Uterus (tissue), 2 donors: Measurements from ENCODE around the gene ELF5.

Source experiments
- CTCF ChIP-seq, 4 experiments: fragments of 200-600 bp in 2 of 4; fragments of 450-650 bp in 2 of 4; sonication (generic) in 2 of 4; IDR thresholded peaks; one replicate each; pipeline ENCODE4 v1.5.1; 2016 to 2019; ENCODE audit warnings: antibody characterized with exemption in 4 of 4, mild to moderate bottlenecking in 2 of 4, moderate library complexity in 1 of 4
- POLR2A ChIP-seq, 2 donors: fragments of 450-650 bp; IDR thresholded peaks; one replicate each; pipeline ENCODE4 v1.6.1; 2016; ENCODE audit warnings: antibody characterized with exemption in 2 of 2, mild to moderate bottlenecking in 1 of 2, moderate library complexity in 1 of 2

GRCh38 chr11:34524696-34525095, 11.1 kb upstream of the ELF5 start:
- no peak for TF ChIP-seq CTCF (IDR thresholded peaks at IDR 0.05)
- no peak for TF ChIP-seq POLR2A (IDR thresholded peaks at IDR 0.05)
